HG03354 (cell line): ENCODE measurements around the gene ZNF438.

Experiments used
- ATAC-seq: cut with Tn5 transposase; IDR thresholded peaks from one replicate; pipeline ENCODE4 v1.9.1; 2021; ENCODE audit warnings: mild to moderate bottlenecking; ENCODE audit not compliant: unreplicated experiment, poor library complexity, severe bottlenecking

Gene ZNF438

DNA sequence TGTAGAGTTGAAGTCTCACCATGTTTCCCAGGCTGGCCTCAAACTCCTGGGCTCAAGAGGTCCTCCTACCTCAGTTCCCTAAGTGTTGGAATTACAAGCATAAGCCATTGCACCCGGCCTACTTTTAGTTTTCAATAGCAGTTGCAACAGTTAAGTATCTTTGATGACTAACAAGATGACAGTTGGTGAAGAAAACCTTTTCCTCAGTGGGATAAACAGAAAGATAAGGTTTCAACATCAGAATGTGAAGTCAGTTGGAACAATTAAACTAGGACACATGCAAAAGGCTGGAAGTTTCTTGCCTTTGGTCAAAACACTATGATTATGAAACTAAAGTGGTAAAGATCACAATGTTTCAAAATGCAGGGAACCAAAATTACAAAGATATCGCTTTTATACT lies 169.2 kb downstream of the ZNF438 start:
- ATAC-seq = no peak

DNA sequence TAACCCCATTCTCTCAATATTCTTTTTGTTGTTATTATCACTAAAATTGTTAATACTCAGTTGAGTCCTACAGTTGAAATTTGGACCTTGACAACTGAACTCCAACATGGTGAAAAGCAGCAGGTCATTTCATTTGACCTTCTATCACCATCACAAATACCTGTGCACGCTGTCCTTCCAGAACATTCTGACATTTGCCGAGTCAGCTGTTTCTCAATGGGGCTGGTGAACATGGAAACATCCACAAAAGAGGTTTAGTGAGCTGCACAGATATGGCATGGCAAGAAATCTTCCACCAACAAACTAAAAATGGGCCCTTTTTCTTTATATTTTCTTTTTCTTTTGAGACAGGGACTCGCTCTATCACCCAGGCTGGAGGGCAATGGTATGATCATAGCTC lies 169.7 kb downstream of the ZNF438 start:
- no peak for ATAC-seq

- ATAC-seq = no peak
Measured at GRCh38 chr10:30861221-30861620, 170.4 kb downstream of the ZNF438 start.

- no peak for ATAC-seq
Measured at GRCh38 chr10:30858499-30858898, 173.2 kb downstream of the ZNF438 start.

DNA sequence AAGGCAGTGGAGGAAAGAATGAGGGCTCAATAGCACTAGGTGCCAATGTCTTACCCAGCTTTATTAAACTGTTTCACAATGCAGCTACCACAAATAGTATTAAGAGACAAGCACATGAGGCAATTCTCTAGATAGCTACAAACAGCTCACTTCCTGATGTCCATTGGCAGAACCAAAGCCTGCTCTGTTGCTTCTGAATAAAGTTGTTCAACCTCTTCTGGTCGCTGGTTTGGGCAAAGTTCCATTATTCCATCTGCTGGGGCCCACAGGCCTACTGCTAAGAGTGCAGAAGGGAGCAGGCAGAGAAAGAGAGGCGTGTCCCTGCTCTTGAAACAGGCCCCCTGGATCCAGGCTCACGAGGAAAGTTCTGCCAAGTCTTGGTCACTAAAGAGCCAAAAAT lies 173.9 kb downstream of the ZNF438 start:
- ATAC-seq = no peak

GRCh38 chr10:30855131-30855530 lies 176.5 kb downstream of the ZNF438 start:
- no peak for ATAC-seq

DNA sequence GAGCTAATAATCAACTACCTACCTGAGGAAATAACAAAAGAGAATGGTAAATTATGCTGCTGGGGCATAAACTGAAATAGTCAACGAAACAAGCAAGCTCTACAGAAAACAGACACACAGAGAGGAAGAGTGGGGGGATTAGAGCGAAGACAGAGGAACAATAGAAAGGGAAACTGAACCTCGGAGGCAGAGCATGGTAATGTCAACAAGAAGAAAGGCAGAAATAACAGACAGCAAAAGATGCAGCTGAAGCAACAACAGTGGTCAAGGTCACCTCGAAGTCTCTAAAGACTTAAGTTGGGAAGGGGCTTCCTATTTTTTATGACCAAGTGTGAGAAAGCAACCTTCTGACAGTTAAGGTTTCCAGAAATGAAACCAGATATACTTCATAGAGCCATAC lies 177.0 kb downstream of the ZNF438 start:
- ATAC-seq = no peak

DNA sequence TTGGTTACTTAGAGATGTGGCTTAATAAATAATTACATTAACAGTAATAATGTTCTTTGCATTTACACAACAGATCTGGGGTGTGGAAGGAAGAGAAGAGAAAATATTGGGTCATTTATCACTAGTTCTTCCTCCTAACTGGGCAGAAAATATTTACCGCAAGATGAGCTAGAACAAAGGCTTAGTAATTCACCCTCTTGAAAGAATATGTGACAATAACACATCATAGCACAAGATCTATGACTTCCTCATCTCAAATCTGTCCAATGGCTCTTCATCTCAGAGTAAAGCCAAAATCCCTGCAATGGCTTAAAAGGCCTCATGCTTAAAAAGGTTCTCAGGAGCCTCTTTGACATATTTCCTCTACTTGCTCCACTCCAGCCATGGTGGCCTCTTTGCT lies 178.6 kb downstream of the ZNF438 start:
- no peak for ATAC-seq

DNA sequence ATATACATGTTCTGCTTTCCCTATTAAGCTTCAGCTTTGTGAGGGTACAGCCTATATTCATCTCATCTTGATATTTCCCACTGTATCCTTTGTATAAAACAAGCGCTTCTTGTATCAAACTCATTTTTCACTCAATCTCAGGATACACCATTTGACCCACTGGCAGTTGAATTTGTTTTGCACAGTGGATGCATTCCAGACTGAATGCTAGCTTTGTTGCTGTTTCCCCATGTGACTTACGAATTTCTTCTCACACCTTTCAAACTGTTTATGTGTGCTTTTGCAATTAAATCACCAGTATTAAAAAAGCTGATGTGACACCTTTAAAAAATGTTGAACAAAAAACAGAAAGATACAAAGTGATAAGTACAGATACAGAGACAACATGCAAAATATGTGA lies 180.9 kb downstream of the ZNF438 start:
- ATAC-seq = no peak

- no peak for ATAC-seq
Measured at GRCh38 chr10:30849231-30850035, 182.2 kb downstream of the ZNF438 start.

DNA sequence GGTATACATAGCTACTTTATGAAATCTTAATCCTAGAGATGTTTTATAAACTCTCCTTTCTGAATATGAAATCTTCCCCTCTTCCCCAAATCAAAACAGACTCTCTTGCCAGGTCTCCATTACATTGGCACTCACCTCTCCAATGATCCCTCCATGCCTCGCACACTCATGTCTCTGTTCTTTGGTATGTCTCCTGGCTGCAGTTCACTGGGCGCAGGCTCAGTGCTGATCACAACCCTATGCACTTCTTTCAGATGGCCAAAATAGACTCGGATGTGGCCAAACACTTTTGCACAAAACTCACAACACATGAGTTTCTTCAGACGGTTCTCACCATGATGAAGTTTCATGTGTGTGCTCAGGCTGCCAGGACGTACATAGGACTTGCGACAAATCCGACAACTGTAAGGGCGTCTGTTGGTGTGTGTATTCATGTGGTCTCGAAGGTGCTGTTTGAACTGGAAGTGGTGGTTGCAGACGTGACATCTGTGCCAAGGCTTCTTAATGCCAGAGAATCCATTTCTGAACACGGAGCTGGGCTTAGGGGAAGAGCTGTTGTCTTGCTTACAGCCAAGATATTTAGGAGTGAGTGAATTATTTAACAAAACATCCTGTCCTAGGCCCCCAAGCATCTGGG lies 183.2 kb downstream of the ZNF438 start:
- no peak for ATAC-seq

- ATAC-seq = no peak
Measured at GRCh38 chr10:30847642-30848041, 184.0 kb downstream of the ZNF438 start.

GRCh38 chr10:30847199-30847598 lies 184.5 kb downstream of the ZNF438 start:
- ATAC-seq = no peak

- no peak for ATAC-seq
Measured at GRCh38 chr10:30846710-30847109, 185.0 kb downstream of the ZNF438 start.

- no peak for ATAC-seq
Measured at GRCh38 chr10:30842894-30843293, 188.8 kb downstream of the ZNF438 start.

DNA sequence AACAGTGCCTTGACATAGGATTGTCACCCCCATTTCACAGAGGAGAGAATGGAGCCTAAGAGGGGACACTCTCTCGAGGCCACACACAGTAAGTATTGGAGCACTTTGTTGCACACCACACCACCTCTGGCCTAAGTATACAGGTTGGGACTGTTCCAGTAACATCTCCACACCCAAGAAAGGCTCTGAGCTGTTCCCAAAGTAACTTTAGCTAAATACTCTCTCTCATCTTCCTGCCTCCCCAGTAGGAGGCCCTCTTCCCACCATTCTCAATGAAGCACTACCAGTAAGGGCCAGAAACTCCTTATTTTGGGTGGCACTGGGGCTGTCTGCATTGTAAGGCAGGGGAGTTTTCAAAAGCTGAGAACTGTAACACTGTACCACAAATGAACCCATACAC lies 189.5 kb downstream of the ZNF438 start:
- no peak for ATAC-seq

- ATAC-seq = no peak
Measured at GRCh38 chr10:30840395-30841050, 191.1 kb downstream of the ZNF438 start.

DNA sequence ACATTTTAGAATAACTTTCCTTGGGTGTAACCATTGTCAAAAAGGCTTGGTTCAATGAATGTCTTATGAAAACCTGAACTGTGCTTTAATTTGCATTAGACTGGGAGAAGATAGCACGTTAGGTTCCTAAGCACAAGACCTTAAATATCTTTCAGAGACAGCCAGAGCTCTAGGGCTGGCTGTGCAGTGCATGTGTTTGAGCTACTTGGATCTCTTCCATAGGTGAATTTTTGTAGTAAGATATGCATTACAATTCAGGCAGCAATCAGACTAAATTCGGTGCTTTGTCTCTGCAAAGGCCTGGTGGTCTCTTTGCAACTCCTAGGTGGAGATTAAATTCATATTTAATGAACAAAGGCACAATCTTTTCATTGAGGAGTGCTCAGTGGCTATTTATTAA lies 192.0 kb downstream of the ZNF438 start:
- ATAC-seq = no peak

DNA sequence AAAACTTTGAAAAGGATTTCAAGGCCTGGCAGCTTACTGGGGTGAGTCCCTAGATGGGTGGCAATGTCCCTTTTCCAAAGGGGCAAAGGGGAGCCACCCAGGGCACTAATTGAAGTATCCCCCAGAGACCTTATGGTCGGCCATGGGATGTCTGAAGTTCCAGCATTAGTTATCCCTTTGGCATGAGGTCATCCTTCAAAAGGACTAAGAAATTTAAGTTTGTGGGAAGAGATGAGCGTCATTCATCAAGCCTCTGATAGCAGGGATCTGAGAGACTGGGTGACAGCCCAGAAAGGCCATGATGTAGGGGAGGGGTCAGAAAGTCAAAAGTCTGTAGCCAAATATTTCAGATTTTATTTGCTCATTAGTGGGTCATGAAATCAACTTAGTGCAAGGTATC lies 195.3 kb downstream of the ZNF438 start:
- no peak for ATAC-seq

DNA sequence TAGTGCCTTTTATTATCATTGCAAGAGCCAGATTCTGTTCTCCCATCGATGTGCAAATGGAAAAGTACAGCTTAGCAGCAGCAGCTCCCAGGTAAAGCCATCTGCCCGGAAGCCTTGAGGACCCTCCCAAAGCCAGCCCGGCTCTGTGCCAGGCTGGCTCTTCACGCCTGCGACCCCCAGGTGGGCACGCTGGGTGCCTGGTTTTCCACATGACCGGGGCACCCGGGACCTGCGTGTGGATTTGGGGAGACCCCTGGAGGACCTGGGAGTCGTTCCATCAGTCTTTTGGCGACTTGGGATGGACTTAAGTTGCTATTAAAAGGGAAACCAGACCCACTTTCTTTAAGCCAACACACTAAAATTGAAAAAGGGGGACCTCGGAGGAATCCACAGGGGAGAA lies 196.5 kb downstream of the ZNF438 start:
- ATAC-seq = no peak

- no peak for ATAC-seq
Measured at GRCh38 chr10:30834651-30835050, 197.0 kb downstream of the ZNF438 start.
